Type B pancreatic cell (in vitro differentiated cells): Measurements from ENCODE around the gene TEX47. TPM values are rescaled to one million over a fixed set of nuclear protein-coding genes. Genes with fewer than 3 reads are reported as not detected.

Experiments used
- DNase-seq: peaks from one replicate; pipeline ENCODE4 v3.0.0; 2021; ENCODE audit warnings: mixed read lengths; ENCODE audit not compliant: unreplicated experiment; ENCODE audit errors: extremely low spot score
- H3K27ac Mint-ChIP-seq: 2 replicates; pipeline ENCODE4 v1.8.0; 2021; ENCODE audit warnings: mild to moderate bottlenecking, mixed read lengths
- H3K27me3 Mint-ChIP-seq: 2 replicates; pipeline ENCODE4 v1.8.0; 2021; ENCODE audit warnings: mixed read lengths
- H3K36me3 Mint-ChIP-seq: 2 replicates; pipeline ENCODE4 v1.8.0; 2021; ENCODE audit warnings: mixed read lengths
- H3K4me1 Mint-ChIP-seq: one replicate; pipeline ENCODE4 v1.8.0; 2021; ENCODE audit warnings: mixed read lengths; ENCODE audit not compliant: unreplicated experiment
- H3K4me3 Mint-ChIP-seq: 2 replicates; pipeline ENCODE4 v1.8.0; 2021; ENCODE audit warnings: mild to moderate bottlenecking, mixed read lengths
- H3K9me3 Mint-ChIP-seq: 2 replicates; pipeline ENCODE4 v1.8.0; 2021; ENCODE audit warnings: mixed read lengths
- total RNA-seq: library from RNA; stranded (reverse); gene quantifications from 2 replicates; pipeline ENCODE4 v1.2.1, GENCODE V29; 2021; ENCODE audit warnings: low replicate concordance
- TF ChIP-seq, protein P1 (sequence below): fragments of 200-600 bp; sonication (generic); conservative IDR thresholded peaks from 2 replicates; pipeline ENCODE4 v1.5.0; 2021; ENCODE audit warnings: antibody characterized with exemption, mild to moderate bottlenecking

TEX47 gene
- total RNA-seq, 1 donor from 2014 or later = not detected

DNA sequence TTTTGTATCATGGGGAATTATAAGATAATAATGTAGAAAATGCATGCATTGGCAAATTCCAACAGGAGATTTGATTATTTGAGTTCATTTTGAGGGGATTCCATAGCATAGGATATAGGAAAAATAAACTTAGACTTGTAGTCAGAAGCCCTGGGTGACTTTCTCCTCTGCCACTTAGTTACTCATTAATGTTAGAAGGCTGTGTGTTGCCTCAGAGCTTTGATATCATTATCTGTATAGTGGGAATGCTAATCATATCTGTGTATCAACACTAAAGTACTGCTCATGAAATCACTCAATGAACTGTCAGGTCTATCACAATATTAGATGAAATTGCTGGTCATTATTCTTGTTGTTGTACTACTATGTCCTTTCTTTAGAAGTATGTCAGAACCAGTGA, 23.0 kb upstream of the TEX47 start:
- Mint-ChIP-seq H3K27me3 (no peaks in the 10 kb centered on the region), H3K4me1 (no peaks in the 10 kb centered on the region)

DNA sequence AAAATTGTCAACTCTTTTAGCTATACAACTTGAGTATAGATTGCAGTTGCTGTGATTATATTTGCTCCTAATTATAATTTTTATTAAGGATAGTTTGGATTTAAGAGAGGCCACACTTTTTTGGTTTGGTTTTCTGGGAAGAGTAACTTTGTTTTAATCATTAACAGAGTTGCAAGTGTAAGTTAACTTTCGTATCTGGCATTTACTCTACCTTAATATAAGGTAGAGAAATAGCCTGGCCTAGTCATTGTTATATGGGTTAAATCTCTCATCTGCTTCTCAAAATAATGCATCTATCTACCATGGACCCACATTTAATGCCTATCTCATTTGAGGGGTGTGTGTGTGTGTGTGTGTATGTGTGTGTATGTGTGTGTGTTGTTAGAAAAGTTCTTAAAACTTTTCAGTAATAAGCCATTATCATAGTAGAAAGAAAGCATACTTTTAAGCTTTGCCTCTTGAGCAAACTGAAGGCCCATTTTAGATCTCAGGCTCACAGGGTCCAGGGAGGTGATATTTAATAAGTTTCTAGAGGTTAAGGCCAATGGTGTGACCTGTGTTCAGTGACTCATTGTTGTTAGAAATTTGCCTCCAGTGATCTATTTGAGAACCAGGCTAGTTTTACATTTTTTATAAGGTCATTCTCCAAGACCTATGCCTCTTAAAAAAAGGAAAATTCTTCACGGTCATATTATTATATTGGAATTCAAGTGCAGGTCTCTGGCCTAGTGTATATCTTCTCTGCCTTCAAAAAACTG, 10.9 kb upstream of the TEX47 start:
- TF ChIP-seq, protein P1, sequence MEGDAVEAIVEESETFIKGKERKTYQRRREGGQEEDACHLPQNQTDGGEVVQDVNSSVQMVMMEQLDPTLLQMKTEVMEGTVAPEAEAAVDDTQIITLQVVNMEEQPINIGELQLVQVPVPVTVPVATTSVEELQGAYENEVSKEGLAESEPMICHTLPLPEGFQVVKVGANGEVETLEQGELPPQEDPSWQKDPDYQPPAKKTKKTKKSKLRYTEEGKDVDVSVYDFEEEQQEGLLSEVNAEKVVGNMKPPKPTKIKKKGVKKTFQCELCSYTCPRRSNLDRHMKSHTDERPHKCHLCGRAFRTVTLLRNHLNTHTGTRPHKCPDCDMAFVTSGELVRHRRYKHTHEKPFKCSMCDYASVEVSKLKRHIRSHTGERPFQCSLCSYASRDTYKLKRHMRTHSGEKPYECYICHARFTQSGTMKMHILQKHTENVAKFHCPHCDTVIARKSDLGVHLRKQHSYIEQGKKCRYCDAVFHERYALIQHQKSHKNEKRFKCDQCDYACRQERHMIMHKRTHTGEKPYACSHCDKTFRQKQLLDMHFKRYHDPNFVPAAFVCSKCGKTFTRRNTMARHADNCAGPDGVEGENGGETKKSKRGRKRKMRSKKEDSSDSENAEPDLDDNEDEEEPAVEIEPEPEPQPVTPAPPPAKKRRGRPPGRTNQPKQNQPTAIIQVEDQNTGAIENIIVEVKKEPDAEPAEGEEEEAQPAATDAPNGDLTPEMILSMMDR = no peak
- H3K27me3 Mint-ChIP-seq = no peaks in the 10 kb centered on the region
- no peak overlapping the region for H3K4me3 Mint-ChIP-seq
- no peaks in the 10 kb centered on the region for H3K9me3 Mint-ChIP-seq
- no peak for DNase-seq
- H3K36me3 Mint-ChIP-seq = no peaks in the 10 kb centered on the region
- H3K4me1 Mint-ChIP-seq = no peaks in the 10 kb centered on the region
- H3K27ac Mint-ChIP-seq = no peak overlapping the region

More for the DNA sequence above, 23.0 kb upstream of the TEX47 start:
- Mint-ChIP-seq H3K4me3 (no peak overlapping the region), H3K27ac (no peak overlapping the region), H3K9me3 (no peaks in the 10 kb centered on the region), H3K36me3 (no peaks in the 10 kb centered on the region)
- no peak for DNase-seq
- TF ChIP-seq, protein P1 = no peak

DNA sequence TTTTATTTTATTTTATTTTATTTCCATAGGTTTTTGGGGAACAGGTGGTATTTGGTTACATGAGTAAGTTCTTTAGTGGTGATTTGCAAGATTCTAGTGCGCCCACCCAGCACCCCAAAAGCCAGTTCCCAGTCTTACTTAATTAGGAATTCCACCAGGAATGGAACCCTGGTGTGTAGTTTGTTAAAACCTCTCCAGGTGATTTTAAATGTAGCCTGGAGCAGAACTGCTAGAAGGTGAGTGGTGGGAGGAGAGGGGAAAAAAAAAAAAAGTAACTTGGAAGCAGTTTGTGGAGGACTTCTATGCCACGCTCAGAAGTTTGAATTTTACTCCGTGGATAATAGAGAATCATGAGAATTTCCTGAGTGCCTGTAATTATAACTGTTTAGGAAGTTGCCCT, 5.5 kb upstream of the TEX47 start:
- no peaks in the 10 kb centered on the region for H3K4me1 Mint-ChIP-seq
- TF ChIP-seq, protein P1 = no peak
- no peak overlapping the region for H3K27ac Mint-ChIP-seq
- no peak overlapping the region for H3K4me3 Mint-ChIP-seq
- no peaks in the 10 kb centered on the region for H3K9me3 Mint-ChIP-seq
- H3K27me3 Mint-ChIP-seq = no peaks in the 10 kb centered on the region
- no peak for DNase-seq
- H3K36me3 Mint-ChIP-seq = no peaks in the 10 kb centered on the region

DNA sequence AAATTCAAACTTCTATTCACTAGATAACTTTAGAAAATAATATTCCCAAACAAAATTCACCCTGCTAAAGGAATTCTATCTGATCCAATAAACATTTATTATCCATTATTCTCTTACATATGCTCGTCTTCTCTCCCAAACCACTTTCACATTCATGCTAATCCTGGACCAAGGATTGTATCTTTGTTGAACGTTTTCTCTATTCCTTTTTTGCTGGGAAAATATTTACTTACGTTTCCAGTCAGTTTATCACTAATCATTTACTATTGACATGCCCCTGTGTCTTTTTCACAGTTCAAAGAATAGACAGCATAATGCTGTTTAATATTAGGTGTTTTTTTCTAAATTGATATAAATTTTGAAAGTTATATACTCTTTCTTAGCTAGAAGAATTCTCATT, 3.2 kb downstream of the TEX47 start:
- Mint-ChIP-seq H3K9me3 (no peaks in the 10 kb centered on the region), H3K4me1 (no peaks in the 10 kb centered on the region), H3K27me3 (no peaks in the 10 kb centered on the region), H3K36me3 (no peaks in the 10 kb centered on the region), H3K27ac (no peak overlapping the region), H3K4me3 (no peak overlapping the region)
- TF ChIP-seq, protein P1 = no peak
- no peak for DNase-seq

DNA sequence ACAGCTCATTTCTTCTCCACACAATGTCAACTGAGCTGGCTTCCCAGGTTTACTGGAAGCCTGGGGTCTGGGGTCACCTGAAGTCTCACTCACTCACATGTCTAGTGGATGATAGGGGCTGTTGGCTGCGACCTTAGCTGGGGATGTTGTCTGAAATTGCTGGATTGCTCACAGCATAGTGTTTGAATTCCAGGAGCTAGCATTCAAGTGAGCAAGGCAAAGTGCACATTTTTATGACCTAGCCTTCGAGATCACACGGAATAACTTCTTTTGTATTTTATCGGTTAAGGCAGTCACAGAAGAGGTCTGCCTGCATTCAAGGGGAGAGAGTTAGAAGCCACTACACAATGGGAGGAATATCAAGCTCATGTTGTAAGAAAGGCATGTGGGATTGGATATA, 3.6 kb downstream of the TEX47 start:
- H3K36me3 Mint-ChIP-seq = no peaks in the 10 kb centered on the region
- H3K4me1 Mint-ChIP-seq = no peaks in the 10 kb centered on the region
- no peaks in the 10 kb centered on the region for H3K9me3 Mint-ChIP-seq
- TF ChIP-seq, protein P1 = no peak
- H3K27ac Mint-ChIP-seq = no peak overlapping the region
- H3K4me3 Mint-ChIP-seq = no peak overlapping the region
- H3K27me3 Mint-ChIP-seq = no peaks in the 10 kb centered on the region
- no peak for DNase-seq
